ENCODE data around the gene LGALS3BP.

- TF ChIP-seq RORA (CRISPR knock-in tag; IDR thresholded peaks at IDR 0.05): no peak
- no peak for TF ChIP-seq PTBP1 (IDR thresholded peaks at IDR 0.05; ENCODE audit: low read depth, low read length, poor library complexity, severe bottlenecking)
- TF ChIP-seq TMF1 (CRISPR knock-in tag; IDR thresholded peaks at IDR 0.05; ENCODE audit: low read depth): no peak
- no peak for TF ChIP-seq NR3C1 (CRISPR knock-in tag; IDR thresholded peaks at IDR 0.05)
- no peak for TF ChIP-seq EZH2 (conservative IDR thresholded peaks at IDR 0.05; ENCODE audit: low read depth, low read length)
- TF ChIP-seq JUNB (CRISPR knock-in tag; IDR thresholded peaks at IDR 0.05; ENCODE audit: borderline replicate concordance): no peak
- TF ChIP-seq GABPA (IDR thresholded peaks at IDR 0.05; ENCODE audit: low read depth, low read length): no peak
- no peak for TF ChIP-seq GABPA (CRISPR knock-in tag; IDR thresholded peaks at IDR 0.05; ENCODE audit: low read depth)
- TF ChIP-seq ZNF431 (CRISPR knock-in tag; IDR thresholded peaks at IDR 0.05; ENCODE audit: borderline replicate concordance, low read depth): no peak
- TF ChIP-seq ZNF292 (CRISPR knock-in tag; IDR thresholded peaks at IDR 0.05; ENCODE audit: borderline replicate concordance, low read depth): no peak
- no peak for TF ChIP-seq ZNF138 (CRISPR knock-in tag; IDR thresholded peaks at IDR 0.05; ENCODE audit: low read depth)
Observed at GRCh38 chr17:78956254-78956653, 23.5 kb downstream of the LGALS3BP start.

All from HepG2 (cell line).